ENCODE data around the gene PARL. TPM values are rescaled to one million over a fixed set of nuclear protein-coding genes. Genes with fewer than 3 reads are reported as not detected.

PARL gene
- total and polyA plus RNA-seq, 2 of the 13 experiments (the other 11 are each of a cell fraction or from before 2014, with no cell fraction given) = 46.3 to 58.6 TPM

DNA sequence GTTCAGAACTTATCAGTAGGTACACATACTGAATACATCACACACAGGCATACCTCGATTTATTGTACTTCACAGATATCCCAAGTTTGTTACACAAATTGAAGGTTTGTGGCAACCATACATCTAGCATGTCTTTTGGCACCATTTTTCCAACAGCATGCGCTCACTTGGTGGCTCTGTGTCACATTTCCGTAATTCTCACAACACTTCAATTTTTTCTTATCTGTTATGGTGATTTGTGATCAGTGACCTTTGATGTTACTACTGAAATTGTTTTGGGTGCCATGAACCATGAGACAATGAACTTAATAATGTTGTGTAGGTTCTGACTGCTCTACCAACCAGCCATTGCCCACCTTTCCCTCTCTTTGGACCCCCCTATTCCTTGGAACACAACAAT is 10.8 kb downstream of the PARL start:
- H3K79me2 ChIP-seq (ENCODE audit: insufficient read depth, low read length) = peaks cover 74% of the 10 kb centered on the region
- ATAC-seq = peak; percentile 49; the same call in 1 of the 3 replicates
- POLR2A ChIA-PET = interaction anchor here (0.9 to 1.1 kb wide), 2 partner anchors 11 to 15 kb away, joined by 3 to 4 read pairs; partner anchors contain the start of gene PARL

More for the DNA sequence above, 10.8 kb downstream of the PARL start:
- CTCF ChIA-PET (ENCODE audit: low intra/inter-chr PET ratio, low total read pairs) = no interaction called here
- peaks cover 23% of the 10 kb centered on the region for H3K4me1 ChIP-seq (ENCODE audit: insufficient read depth, low read length)
- no peak overlapping the region for H3K4me2 ChIP-seq (ENCODE audit: low read depth, low read length)
- no peaks in the 10 kb centered on the region for H3K27me3 ChIP-seq (ENCODE audit: control insufficient read depth in 1 of 2, insufficient read depth in 2 of 2, low read length in 2 of 2)
- peaks cover 20% of the 10 kb centered on the region; the same call in 1 of the 2 replicates for H4K20me1 ChIP-seq (ENCODE audit: insufficient read depth, low read length)
- no TSS peak for BruUV-seq (replicated peaks)
- FAIRE-seq = no peak
- intact Hi-C loops (cut with micrococcal nuclease; ENCODE audit: unreplicated experiment) = no loop called here
- no peak for DNase-seq (ENCODE audit: low spot score)
- no peak overlapping the region for H2AFZ ChIP-seq (ENCODE audit: low read length)
- peaks cover 4 to 9% of the 10 kb centered on the region in 2 experiments; a peak in 3 of 5 replicates for H3K36me3 ChIP-seq (replicated peaks in 1 of 2; ENCODE audit: control insufficient read depth in 1 of 2, insufficient read depth in 2 of 2, low read length in 2 of 2)
- no peak overlapping the region for H3K9ac ChIP-seq (ENCODE audit: insufficient read depth, low read depth, low read length)
- H3K27ac ChIP-seq (ENCODE audit: extremely low read length, insufficient read depth, low read length) = no peak overlapping the region
- in situ Hi-C loops (cut with HindIII; ENCODE audit: extremely low pct_ligation_motif_present, low pct_unique_long_range_greater_than_20kb) = no loop called here
- 78% methylated on average over 3 of the region's 3 CpGs for WGBS (ENCODE audit: low lambda C conversion rate)
- H3K4me3 ChIP-seq (replicated peaks in 1 of 3; ENCODE audit: insufficient read depth in 1 of 3, low read depth in 2 of 3, low read length in 3 of 3) = no peak overlapping the region
- no peak for TF ChIP-seq ZNF441 (CRISPR knock-in tag; IDR thresholded peaks at IDR 0.05; ENCODE audit: borderline replicate concordance)
- no peak for TF ChIP-seq SMARCE1 (IDR thresholded peaks at IDR 0.05; ENCODE audit: borderline replicate concordance)
- TF ChIP-seq, protein P1, sequence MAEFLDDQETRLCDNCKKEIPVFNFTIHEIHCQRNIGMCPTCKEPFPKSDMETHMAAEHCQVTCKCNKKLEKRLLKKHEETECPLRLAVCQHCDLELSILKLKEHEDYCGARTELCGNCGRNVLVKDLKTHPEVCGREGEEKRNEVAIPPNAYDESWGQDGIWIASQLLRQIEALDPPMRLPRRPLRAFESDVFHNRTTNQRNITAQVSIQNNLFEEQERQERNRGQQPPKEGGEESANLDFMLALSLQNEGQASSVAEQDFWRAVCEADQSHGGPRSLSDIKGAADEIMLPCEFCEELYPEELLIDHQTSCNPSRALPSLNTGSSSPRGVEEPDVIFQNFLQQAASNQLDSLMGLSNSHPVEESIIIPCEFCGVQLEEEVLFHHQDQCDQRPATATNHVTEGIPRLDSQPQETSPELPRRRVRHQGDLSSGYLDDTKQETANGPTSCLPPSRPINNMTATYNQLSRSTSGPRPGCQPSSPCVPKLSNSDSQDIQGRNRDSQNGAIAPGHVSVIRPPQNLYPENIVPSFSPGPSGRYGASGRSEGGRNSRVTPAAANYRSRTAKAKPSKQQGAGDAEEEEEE (CRISPR knock-in tag; IDR thresholded peaks at IDR 0.05; ENCODE audit: borderline replicate concordance) = no peak
- TF ChIP-seq, protein P2, sequence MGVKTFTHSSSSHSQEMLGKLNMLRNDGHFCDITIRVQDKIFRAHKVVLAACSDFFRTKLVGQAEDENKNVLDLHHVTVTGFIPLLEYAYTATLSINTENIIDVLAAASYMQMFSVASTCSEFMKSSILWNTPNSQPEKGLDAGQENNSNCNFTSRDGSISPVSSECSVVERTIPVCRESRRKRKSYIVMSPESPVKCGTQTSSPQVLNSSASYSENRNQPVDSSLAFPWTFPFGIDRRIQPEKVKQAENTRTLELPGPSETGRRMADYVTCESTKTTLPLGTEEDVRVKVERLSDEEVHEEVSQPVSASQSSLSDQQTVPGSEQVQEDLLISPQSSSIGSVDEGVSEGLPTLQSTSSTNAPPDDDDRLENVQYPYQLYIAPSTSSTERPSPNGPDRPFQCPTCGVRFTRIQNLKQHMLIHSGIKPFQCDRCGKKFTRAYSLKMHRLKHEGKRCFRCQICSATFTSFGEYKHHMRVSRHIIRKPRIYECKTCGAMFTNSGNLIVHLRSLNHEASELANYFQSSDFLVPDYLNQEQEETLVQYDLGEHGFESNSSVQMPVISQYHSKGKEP (CRISPR knock-in tag; IDR thresholded peaks at IDR 0.05) = no peak
- TF ChIP-seq, protein P3, sequence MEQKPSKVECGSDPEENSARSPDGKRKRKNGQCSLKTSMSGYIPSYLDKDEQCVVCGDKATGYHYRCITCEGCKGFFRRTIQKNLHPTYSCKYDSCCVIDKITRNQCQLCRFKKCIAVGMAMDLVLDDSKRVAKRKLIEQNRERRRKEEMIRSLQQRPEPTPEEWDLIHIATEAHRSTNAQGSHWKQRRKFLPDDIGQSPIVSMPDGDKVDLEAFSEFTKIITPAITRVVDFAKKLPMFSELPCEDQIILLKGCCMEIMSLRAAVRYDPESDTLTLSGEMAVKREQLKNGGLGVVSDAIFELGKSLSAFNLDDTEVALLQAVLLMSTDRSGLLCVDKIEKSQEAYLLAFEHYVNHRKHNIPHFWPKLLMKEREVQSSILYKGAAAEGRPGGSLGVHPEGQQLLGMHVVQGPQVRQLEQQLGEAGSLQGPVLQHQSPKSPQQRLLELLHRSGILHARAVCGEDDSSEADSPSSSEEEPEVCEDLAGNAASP (CRISPR knock-in tag; IDR thresholded peaks at IDR 0.05; ENCODE audit: borderline replicate concordance) = no peak
- TF ChIP-seq ZNF251 (CRISPR knock-in tag; IDR thresholded peaks at IDR 0.05) = no peak
- TF ChIP-seq SOX6 (IDR thresholded peaks at IDR 0.05) = no peak
- no peak for TF ChIP-seq SOX6 (CRISPR knock-in tag; IDR thresholded peaks at IDR 0.05)
- TF ChIP-seq, protein P4, sequence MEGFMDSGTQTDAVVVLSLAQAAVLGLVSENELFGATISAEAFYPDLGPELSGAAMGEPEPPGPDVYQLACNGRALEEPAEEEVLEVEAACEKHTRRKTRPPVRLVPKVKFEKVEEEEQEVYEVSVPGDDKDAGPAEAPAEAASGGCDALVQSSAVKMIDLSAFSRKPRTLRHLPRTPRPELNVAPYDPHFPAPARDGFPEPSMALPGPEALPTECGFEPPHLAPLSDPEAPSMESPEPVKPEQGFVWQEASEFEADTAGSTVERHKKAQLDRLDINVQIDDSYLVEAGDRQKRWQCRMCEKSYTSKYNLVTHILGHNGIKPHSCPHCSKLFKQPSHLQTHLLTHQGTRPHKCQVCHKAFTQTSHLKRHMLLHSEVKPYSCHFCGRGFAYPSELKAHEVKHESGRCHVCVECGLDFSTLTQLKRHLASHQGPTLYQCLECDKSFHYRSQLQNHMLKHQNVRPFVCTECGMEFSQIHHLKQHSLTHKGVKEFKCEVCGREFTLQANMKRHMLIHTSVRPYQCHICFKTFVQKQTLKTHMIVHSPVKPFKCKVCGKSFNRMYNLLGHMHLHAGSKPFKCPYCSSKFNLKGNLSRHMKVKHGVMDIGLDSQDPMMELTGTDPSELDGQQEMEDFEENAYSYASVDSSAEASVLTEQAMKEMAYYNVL (CRISPR knock-in tag; IDR thresholded peaks at IDR 0.05; ENCODE audit: borderline replicate concordance) = no peak
- TF ChIP-seq ZNF430 (CRISPR knock-in tag; IDR thresholded peaks at IDR 0.05) = no peak
- TF ChIP-seq ZNF224 (CRISPR knock-in tag; IDR thresholded peaks at IDR 0.05) = no peak
- no peak for TF ChIP-seq ZNF296 (CRISPR knock-in tag; conservative IDR thresholded peaks at IDR 0.05)
- no peak for TF ChIP-seq FLYWCH1 (CRISPR knock-in tag; IDR thresholded peaks at IDR 0.05)
- TF ChIP-seq ZNF253 (CRISPR knock-in tag; IDR thresholded peaks at IDR 0.05; ENCODE audit: borderline replicate concordance) = no peak
- no peak for TF ChIP-seq SNAPC2 (CRISPR knock-in tag; IDR thresholded peaks at IDR 0.05)
- TF ChIP-seq EHMT2 (IDR thresholded peaks at IDR 0.05; ENCODE audit: borderline replicate concordance, low read depth, low read length) = no peak
- TF ChIP-seq ZNF589 (CRISPR knock-in tag; conservative IDR thresholded peaks at IDR 0.05) = no peak
- H3K9me3 ChIP-seq (ENCODE audit: low read length) = no peaks in the 10 kb centered on the region

All from HepG2 (cell line).